Embryonic facial prominence (tissue), 1 donor: ENCODE measurements around the gene AUTS2.

ENCODE experiments used
- DNase-seq: peaks from one replicate; pipeline ENCODE4 v3.0.0-alpha.2; 2016; ENCODE audit errors: extremely low spot score

Gene AUTS2

GRCh38 chr7:70498232-70498992 lies 900.1 kb downstream of the AUTS2 start:
- DNase-seq: peak; percentile 63

GRCh38 chr7:70500261-70500660 lies 902.0 kb downstream of the AUTS2 start:
- peak; percentile 27 for DNase-seq

GRCh38 chr7:70502117-70502863 lies 904.0 kb downstream of the AUTS2 start:
- DNase-seq: no peak

GRCh38 chr7:70504254-70504653 lies 906.0 kb downstream of the AUTS2 start:
- DNase-seq: no peak

DNA sequence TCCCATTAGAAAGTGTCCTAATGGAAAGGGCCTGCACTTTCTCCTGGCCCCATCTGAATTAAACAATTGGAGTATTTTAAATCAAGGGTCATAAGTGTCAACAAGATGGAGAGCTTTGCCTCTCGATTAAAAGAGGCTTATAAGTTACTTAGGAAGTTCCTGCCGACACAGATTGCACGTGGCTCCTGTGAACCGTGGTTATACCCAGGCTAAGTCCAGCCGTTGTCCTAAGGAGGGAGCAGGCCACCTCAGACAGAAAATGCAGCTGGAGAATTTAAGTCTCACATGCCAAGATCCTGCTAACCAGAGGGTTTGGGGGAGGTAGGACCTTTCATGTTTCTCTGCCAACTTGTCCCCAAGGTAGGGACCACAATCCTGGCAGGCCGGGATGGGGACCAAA lies 907.2 kb downstream of the AUTS2 start:
- no peak for DNase-seq

DNA sequence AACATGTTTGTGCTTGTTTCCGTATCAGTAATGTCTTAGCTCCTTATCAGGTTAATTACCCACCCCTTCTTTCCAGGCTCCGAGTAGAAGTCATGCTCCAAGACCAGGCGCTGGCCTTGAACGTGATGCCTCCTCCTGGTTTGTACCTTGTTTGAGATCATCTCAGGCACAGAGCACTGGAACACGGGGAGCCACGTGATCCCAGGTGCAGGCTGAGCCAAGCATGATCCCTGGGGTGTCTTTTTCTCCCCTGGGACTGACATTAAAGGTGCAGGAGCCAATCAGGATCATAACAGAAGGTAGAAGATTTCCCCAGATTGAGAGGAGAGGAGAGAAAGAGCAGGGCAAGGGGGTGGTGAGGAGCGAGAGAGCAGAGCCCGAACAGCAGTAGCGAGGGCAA lies 907.6 kb downstream of the AUTS2 start:
- no peak for DNase-seq

DNA sequence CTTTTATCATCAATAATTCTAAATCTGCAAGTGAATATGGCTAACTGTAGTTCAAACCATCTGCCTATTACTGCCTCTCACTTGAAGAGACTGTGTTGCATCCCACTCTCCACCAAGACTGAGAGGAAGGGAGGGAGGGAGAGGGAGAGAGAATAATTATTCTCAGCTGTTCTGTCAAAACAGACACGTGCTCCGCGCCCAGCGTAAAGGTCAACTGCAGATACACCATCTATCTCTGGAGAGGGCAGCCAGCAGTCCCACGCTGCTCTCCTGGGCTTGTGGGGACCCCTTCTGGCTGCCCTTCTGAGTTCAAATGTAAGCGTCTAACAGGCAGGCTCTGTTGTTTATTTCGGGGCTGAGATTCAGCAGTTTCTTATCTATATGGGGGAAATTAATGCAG lies 908.2 kb downstream of the AUTS2 start:
- no peak for DNase-seq

- peak; percentile 14 for DNase-seq
Measured at GRCh38 chr7:70512144-70512543, 913.9 kb downstream of the AUTS2 start.

GRCh38 chr7:70512761-70513160 lies 914.5 kb downstream of the AUTS2 start:
- no peak for DNase-seq

DNA sequence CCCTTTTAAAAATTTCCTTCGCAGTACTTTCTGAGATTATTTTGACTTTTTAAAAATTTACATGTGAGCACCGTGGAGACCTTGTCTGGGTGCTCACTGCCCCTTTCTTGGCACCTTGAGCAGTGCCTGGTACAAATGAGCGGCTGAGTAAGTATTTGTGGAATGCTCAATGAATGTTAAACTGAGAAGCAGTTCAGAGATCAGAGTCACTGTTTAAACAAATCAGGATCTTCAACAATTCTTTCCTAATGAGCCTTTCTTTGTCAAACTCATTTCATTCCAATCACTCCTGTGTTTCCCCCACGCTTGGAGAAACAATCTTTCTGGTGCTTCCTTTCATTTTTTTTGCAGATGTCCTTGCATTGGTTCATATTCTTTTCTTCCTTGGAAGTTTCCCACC lies 922.3 kb downstream of the AUTS2 start:
- no peak for DNase-seq

DNA sequence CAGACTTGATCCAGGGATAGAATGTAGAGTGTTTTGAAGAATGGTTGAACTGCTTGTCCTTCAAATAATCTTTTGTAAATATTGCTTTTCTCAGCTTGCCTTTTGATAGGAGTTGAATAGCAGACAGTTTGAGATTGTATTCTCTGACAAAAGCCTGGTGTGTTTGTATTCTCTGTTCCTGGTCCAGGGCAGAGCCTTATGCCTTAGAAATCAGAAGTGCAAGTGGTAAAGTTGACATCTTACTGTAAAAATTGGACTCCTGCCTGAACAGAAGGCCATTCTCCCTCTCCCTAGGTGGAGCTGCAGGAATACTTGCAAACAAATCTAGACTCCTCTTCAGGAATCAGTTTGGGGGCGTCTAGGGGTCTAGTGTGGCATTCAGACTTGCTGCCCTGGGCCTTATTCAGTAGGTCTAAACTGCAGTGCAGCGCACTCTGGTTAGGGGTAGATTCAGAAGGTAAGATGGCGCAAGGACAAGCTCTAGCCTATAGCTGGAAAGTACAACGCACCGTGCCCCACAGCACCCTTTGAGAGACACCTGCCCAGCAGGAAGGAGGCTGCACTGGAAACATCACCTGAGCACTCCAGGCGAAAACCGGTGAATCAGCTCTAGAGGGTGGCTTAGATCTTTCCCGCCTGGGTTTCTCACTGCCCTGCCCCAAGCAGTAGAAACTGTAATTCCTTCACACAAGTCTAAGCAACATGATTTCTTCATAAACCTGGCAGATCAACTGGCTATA lies 925.1 kb downstream of the AUTS2 start:
- no peak for DNase-seq

DNA sequence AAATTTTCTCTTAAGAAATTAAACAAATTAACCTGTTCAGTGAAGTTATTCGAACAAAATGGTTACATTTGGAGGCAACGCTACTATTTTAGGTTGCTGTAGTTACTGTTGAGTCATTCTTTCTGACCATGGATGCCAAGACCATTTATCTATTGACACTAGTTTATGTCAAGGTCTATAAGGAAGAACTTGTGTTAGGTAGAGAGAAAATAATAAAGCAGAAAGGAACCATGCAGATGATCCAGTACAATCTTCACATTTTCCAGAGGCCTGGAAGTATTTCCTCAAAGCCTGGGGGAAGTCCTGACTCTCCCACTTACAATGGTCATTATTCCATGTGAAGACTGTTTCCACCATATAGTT lies 925.7 kb downstream of the AUTS2 start:
- no peak for DNase-seq

GRCh38 chr7:70525991-70526390 lies 927.7 kb downstream of the AUTS2 start:
- no peak for DNase-seq

DNA sequence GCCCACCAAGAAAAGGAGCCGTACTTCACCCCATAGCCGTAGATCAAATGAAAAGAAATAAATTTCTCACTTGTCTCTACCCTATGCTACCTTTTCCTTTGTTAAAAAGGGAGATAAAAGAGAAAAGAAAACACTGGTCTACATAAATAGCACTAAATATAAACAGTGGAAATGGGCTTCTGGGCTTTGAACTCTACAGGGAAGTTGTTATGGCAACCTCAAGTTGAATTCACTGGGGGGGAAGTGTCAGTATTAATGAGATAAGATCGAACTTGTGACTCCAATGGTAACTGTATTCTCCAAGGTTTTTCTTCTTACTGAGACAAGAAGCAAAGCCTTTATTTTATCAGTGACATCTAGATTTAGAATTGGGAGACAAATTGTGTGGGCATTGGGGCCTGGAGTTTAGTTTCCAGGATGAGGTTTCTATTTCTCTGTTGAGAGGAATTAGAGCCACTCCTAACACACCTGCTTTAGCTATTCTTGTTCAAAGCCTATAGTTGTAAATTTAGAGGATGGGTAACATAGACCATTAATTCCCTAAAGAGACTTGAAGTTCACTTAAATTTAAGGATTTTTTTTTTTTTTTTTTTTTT lies 929.3 kb downstream of the AUTS2 start:
- no peak for DNase-seq

GRCh38 chr7:70529436-70529835 lies 931.2 kb downstream of the AUTS2 start:
- DNase-seq: no peak

DNA sequence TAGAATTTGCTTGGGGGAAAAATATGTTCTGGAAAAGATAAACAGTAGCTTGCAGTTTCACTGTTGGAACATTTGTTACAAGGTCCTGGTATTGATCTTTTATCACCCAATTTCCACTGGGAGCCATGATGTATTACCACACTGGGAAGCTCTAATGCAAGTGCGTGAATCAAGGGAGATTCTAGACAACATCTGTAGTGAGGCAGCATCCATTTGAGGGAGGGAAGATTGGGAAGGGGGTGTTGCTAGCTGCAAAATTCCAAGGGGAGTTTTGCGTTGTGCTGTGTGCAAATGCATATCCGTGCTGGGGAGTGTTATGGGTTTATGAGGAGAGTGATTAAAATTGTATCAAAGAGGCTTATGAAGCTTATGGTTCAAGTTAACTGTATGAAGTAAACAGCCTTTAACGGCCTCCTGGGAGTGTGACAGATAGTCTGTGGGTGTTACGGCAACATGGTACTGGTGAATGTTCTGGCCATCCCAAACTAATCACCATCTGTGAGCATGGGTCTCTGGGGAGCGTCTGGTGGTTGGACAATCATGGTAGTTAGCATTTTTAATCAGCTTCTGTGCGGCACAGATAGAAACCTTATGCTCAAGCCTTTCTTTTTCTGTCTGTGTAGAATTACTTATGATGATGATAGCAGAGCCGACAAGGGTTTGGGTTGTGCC lies 931.8 kb downstream of the AUTS2 start:
- no peak for DNase-seq

GRCh38 chr7:70533614-70534013 lies 935.3 kb downstream of the AUTS2 start:
- no peak for DNase-seq

- DNase-seq: no peak
Measured at GRCh38 chr7:70539205-70539604, 940.9 kb downstream of the AUTS2 start.

DNA sequence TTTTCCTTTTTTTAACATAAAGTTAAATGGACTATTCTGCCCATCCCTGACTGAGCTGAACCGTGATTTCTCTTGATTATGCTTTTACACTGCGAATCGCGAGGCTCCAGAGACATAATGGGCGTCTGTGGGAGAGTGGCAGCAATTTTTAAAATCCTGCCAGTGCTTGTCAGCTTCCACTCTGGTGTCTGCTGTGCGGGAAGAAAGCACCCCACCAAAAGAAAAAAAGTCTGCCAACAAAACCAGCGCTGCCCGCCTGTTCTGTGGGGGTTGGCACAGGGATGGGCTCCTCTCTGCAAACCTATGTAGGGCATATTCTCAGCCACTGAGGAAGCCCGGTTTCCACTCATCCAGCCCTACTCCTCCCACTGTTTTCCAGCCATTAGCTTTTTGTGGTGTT lies 941.3 kb downstream of the AUTS2 start:
- DNase-seq: no peak

DNA sequence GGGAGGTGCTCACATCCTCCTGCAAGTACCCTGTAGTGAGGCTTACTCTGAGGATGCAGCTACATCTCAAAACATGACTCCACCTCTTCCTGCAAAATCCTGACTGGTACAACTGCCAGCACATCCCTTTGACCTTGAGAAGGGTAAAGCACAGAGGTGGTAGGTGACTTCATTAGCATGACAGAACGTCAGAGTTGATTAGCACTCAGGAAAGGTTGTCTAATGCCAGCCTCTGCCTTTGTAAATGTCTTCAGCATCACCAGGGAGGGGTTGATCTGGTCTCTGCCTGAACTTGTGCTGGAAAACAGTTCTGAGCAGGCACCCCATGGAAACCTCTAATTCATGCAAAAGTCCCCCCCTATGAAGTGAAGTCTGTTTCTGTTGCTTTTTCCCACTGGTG lies 942.4 kb downstream of the AUTS2 start:
- DNase-seq: no peak

GRCh38 chr7:70542750-70543376 lies 944.6 kb downstream of the AUTS2 start:
- DNase-seq: no peak
